SKM-1 (cell line): ENCODE results near the gene PRKAR2B.

Experiments
- DNase-seq: peaks from one replicate; lab custom pipeline; 2025; ENCODE audit not compliant: unreplicated experiment; lab: John Stamatoyannopoulos, UW

The PRKAR2B gene

GRCh38 chr7:107044347-107045194, at the start of gene PRKAR2B:
Gene PRKAR2B (plus strand): TSS chr7:107044705. CDS start chr7:107044908, 203 bp downstream.
- peak; percentile 8 for DNase-seq

DNA sequence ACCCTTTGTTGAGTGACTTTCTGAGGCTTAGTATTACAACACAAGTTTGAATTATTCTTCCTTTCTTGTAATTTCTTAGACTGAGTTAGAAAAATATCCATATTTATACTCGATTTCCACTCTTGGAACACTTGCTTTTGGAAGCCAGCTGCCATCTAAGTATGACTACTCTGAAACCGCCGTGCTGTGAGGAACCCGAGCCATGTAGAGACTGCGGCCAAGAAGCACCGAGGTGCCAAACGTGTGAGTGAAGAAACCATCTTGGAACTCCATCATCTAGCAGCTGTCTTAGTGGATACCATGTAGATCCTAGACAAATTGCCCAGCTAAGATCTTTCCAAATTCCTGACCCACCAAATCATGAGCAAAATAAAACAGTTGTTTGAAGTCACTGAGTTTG, 49.7 kb upstream of the PRKAR2B start:
- no peak for DNase-seq

DNA sequence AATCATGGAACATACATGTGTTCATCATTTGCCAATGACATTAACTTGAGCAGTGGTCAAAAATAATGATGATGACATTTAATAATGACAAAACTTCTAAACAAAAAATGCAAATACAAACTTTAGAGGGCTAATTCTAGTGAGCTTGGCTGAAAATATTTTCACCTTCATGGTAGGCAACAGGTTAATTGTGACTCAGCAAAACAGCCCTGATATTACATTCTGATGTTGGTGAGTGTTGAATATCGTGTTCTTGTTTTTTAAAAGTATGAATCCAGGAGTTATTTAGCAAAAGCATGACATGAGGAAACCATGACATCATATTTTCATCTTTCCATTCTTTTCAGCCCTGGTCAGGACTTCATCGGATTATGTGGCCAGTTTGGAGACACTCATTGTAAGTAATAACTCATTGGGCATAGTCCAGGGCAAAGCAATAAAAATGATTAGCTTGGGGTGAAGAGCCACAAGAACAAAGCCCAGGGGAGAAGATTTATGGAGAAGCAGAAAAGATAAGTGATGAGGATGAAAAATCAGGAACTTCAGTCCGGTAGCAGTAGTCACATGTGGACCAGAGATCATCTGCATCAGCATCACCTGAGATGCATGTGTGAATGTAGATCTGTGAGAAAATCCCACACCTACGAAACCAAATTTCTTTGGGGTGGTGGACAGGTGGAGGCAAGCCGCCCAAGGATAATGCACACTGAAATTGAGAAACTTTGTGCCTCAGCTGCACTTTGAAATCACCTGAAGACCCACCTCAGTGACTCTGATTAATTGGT, 46.8 kb upstream of the PRKAR2B start:
- DNase-seq = no peak

DNA sequence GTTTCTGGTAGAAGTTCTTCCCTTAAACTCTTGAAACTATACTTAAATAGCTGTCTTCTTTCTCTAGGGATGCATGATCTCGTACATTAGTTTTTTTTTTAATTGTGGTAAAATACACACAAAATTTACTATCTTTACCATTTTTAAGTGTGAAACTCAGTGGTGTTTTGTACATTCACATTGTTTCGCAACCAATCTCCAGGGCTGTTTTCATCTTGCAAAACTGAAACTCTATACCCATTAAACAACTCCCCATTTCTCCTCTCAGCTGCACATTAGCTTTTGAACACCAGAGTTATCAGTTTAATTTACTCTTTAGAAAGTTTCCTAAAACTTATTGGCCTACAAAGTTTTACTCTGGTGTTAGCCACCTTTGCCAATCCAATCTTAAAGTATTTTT, 45.5 kb upstream of the PRKAR2B start:
- no peak for DNase-seq

DNA sequence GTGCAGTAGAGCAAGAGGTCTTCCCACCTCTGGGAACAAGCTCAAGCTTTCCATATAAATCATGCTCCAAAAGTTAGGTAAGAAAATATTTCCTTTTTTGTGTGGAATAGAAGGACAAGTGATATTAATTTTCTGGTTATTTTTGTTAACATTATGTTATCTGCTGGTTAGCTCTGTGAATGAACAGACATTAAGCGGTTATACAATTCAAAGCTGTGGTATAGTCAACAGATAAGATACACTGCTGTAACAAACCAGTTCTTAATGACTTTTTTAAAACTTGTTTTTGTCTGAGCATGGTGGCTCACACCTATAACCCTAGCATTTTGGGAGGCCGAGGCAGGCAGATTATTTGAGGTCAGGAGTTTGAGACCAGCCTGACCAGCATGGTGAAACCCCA, 43.0 kb upstream of the PRKAR2B start:
- no peak for DNase-seq

DNA sequence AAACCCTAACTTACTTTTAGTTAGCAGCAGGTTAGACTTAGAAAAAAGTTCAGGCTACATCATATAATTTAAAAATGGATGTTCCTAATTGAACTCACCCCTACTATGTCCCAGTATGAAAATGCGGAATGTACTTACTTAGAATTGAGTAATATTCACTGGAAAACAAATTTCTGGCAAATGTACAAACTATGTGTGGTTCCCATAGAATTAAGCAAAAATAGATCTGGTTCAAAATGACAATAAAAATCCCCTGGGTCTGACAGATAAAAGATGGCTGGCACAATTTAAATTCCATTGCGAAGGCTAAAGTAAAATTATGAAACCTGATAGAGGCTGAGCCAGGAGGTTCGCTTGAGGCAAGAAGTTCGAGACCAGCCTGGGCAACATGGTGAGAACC, 42.4 kb upstream of the PRKAR2B start:
- DNase-seq = no peak

DNA sequence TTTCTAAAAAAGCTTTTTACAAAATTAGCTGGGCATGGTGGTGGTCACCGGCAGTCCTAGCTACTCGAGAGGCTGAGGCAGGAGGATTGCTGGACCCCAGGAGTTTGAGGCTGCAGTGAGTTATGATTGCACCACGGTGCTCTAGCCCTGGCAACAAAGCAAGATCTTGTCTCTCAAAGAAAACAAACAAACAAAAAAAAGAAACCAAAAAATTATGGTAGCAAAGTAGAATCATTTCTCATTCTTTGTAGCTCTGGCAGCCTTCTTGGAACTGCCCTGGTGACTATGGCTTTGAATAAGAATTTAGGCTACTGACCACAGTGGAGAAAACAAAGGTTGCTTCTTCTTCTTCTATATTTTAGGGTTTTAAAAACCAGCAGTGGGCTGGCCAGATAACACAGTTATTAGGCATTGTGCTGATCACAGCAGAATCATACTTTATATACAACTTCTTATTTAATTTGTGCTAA, 41.9 kb upstream of the PRKAR2B start:
- no peak for DNase-seq

DNA sequence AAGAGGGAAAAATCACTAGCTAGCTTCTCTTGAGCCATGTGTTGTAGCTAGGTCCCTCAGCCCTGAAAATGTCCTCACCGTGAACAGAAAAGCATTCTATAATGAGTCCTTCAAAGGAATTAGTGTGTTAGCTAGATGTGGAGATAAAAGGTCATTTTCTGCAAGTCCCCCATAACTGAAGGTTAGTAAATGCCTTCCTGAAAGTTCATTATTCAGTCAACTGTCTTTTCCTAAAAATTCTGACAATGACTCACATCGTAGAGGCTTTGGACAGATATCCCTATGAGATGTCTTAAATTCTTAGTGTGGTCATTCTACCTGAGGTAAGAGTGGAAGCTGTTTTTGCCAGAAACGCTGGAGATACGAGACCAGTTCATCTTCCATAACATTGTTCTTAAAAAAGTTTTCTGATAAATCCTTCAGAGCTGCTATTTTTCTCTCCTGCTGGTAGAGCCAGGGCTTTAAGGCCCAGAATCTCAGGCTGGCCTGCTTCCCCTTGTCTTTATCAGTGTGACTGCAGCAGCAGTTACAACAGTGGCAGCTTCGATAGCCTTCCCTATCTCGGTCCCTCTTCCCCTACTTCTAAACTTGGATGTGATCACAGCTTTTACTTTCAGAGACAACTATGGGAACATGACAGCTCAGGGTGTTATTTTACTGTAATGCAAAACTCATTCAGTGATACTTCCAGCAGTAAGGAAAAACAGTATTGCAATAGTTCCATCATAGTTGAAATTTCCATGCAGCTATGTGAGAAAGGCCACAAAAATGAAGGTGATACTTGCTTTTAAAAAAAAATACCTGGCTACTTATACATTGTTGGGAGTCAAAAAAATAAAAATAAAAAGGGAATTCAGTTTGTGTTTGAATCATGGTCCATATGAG, 37.3 kb upstream of the PRKAR2B start:
- no peak for DNase-seq

- no peak for DNase-seq
Measured at GRCh38 chr7:107007892-107008287, 36.6 kb upstream of the PRKAR2B start.

DNA sequence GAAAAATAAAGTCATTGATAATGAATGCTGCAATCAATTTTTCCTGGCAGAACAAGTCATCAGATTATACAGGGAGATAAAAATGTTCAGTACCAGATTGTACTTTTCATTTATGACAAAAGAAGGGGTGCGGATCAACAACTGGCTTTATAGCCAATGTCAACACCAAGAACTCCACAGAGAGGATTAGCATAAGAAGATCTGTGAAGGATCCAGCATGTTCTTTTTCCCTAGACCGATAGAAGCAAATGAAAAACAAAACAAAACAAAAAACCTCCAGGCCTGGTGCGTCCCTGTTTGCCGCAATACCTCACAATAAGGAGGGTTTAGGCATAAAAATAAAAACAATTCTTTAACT, 34.7 kb upstream of the PRKAR2B start:
- no peak for DNase-seq

DNA sequence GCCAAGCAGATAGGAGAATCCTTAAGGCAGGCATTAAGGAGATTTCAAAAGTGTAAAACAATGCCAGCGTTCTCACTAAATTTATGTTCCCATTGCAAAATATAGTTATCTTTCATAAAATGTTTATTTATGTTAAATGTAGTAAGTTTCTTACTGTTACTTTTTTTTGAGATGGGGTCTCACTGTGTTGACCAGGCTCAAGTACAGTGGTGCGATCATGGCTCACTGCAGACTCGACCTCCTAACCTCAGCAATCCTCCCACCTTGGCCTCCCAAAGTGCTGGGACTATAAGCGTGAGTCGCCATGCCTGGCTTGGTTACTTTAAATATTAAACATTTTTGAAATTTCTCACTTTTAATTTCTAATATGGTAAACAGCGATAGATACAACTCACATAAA, 31.8 kb upstream of the PRKAR2B start:
- no peak for DNase-seq

DNA sequence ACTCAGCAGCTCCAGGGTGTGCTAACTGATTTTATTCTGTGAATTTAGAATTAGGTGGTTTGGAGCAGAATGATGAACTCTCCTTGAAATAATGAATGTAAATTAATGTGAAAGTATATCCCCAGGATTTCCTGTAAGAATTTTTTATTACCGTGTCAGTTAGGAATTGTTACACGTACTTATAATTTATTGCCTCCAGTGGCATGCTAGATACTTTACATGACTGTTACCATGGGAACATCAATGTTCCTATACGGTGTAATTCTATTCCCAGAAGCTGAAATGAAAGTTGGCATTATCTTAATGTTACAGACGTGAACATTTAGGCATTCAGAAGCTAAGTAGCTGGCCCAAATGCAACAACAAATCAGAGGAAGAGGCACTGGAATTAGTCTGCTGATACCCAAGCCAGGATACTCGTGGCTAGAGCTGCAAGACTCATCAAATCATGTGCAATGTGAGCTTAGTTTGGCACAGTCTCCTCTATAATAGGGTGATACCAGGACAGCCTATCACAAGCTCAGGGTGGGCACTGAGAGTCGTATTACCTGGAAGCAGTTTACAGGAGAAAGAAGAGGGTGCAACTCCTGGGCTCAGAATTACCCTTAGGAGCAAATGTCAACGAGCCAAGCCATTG, 30.0 kb upstream of the PRKAR2B start:
- no peak for DNase-seq

DNA sequence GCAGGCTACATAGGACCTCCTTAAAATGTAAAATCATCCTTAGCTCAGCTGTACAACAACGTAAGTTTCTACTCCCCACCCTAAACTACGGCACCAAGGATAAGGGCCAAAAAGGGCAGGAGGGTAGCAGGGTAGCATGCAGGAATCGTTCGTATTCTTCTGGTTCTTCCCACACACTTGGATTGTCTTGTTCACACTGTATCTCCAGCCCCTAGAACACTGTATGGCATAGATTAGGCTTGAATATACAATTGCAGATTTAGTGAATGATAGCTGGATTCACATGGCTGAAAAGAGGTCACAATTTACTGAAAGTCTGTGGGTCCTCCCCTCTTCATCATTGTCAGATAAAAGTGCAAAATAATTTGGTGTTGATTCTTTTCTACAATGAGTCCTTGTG, 28.2 kb upstream of the PRKAR2B start:
- no peak for DNase-seq

- DNase-seq = no peak
Measured at GRCh38 chr7:107017965-107018719, 26.4 kb upstream of the PRKAR2B start.

- no peak for DNase-seq
Measured at GRCh38 chr7:107020400-107020799, 24.1 kb upstream of the PRKAR2B start.

DNA sequence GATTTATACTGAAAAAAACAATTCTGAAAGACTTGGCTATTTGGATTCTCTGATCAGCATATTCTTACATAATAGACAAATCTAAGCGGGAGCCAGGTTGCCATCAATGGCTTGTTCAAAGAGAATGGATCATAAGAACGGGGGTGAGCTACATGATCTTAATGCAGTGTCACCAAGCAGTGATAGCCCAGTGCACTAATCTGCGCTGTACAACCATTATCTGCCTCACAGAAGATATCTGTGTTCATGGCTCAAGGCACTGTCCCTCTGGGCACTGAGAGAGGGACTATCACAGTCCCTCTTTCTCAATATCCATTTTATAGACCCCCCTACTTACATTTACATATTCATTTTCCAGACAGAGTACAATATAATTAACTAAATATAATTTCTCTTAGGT, 22.9 kb upstream of the PRKAR2B start:
- no peak for DNase-seq

- no peak for DNase-seq
Measured at GRCh38 chr7:107023522-107024151, 20.9 kb upstream of the PRKAR2B start.

GRCh38 chr7:107024906-107025305, 19.6 kb upstream of the PRKAR2B start:
- DNase-seq = no peak

DNA sequence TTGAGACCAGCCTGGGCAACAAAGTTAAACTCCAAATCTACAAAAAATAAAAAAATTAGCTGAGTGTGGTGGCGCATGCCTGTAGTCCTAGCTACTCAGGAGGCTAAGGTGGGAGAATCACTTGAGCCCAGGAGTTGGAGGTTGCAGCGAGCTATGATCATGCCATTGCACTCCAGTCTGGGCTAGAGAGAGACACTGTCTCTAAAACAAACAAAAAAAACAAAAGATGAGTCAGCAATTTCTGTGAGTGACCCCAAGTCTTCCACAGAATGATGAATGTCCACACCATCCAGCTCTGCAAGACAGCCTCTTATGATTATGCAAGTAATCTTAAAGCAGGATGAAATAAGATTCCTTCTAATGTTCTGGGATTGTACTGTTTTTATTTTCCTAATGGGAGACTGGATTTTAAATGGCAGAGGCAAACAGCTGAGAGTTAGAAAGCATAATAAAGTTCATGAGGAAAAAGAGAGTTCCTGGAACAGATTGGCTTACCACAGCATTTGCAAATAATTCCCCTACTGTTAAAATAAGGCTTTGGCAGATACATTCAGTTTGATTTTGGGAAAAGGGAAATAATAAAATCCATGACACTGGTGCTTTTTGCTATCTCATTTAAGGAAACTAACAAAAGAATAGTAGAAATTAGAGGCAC, 18.9 kb upstream of the PRKAR2B start:
- DNase-seq = no peak
